Stimulated activated CD4-positive, alpha-beta T cell treated with anti-CD3 and anti-CD28 coated beads, Interleukin-15, amount 100 ng/mL, for 24 hours (primary cell): ENCODE measurements around the gene PSMA8.
"Not testable (repeated sequence)": the region's sequence is repeated elsewhere in the genome, so short reads cannot be mapped to it uniquely, and the experiment has no call there.

Experiments
- DNase-seq: peaks from one replicate; pipeline ENCODE4 v3.0.0-alpha.2; 2020

PSMA8 gene

DNA sequence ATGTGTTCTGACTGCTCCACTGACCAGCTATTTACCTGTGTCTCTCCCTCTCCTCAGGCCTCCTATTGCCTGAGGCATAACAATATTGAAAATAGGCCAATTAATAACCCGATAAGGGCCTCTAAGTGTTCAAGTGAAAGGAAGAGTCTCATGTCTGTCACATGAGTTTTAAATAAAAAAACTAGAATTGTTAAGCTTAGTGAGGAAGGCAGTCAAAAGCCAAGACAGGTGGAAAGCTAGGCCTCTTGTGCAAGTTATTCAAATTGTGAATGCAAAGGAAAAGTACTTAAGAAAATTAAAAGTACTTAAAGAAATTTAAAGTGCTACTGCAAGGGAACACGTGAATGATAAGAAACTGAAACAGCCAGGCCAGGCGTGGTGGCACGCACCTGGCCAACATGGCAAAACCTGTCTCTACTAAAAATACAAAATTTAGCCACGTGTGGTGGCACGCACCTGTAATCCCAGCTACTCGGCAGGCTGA lies 47.7 kb downstream of the PSMA8 start:
- no peak for DNase-seq

DNA sequence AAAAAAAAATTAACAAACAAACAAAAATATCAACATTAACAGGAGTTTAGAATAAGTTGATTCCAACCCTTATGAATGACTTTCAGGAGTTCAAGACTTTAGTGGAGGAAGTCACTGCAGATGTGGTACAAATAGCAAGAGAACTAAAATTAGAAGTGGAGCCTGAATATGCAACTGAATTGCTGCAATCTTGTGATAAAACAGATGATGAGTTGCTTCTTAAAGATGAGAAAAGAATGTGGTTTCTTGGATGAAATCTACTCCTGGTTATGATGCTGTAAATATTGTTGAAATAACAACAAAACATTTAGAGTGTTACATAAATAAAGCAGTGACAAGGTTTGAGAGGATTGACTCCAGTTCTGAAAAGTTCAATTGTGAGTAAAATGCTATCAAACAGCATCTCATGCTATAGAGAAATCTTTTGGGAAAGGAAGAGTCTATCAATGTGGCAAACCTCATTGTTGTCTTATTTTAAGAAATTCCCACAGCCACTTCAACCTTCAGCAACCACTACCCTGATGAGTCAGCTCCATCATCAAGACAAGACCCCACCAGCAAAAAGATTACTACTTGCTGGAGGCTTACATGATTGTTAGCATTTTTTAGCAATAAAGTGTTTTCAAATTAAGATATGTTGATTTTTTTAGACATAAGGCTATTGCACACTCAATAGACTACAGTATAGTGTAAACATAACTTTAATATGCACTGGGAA lies 49.9 kb downstream of the PSMA8 start:
- no peak for DNase-seq

DNA sequence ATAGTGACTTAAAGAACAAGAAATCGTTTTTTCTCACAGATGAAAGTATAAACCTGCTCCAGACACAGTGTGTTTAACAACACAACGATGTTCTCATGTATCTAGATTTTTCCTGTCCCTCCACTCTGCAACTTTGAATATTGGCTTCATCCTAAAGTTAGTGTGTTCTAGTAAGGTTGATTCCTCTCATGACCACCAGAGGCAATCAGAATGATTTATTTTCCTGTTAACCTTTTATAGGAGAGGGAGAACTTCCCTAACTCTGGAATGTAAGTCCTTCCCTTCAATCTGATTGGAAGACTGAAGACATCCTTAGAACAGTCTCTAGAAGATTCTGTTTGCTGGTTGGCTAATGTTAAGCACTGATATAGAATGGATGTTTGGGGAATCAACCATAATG lies 51.6 kb downstream of the PSMA8 start:
- no peak for DNase-seq

DNA sequence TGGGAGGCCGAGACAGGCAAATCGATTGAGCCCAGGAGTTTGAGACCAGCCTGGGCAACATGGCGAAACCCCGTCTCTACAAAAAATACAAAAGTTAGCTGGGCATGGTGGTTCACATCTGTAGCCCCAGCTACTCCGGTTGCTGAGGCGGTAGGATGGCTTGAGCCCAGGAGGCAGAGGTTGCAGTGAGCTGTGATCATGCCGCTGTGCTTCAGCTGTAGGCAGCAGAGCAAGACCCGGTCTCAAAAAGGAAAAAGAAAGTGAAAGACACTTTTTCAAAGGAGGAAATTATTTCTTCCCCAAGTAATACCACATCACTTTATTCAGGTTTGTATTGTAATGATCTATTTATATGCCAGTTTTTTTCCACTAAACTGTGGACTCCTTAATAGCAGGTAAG lies 56.8 kb downstream of the PSMA8 start:
- DNase-seq: peak; percentile 32

DNA sequence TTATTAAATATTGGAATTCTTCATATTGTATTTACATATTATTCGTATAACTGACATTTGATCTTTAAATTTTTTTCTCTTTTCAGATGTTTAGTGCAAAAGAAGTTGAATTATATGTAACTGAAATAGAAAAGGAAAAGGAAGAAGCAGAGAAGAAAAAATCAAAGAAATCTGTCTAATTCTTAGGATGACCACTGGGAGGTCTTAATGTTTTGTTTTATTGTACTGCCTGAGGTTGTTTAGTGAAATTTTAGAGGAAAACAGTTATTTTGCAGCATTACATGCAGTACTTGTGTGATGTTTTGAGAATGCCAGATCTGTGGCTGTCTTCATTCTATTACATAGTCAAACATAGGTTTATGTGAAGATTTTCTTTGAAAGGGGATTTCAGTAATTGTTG lies 58.6 kb downstream of the PSMA8 start:
- DNase-seq: no peak

DNA sequence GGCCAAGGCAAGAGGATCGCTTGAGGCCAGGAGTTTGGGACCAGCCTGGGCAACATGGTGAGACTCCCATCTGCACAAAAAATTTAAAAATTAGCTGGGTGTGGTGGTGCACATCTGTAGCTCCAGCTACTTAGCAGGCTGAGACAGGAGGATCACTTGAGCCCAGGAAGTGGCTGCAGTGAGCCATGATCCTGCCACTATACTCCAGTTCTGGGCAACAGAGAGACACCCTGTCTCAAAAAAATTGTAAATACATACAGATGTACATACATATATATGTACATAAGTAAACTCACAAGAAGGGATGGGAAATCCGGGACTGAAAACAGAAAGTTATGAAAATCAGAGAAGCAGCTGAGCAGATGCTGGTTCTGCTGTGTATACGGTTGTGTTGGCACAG lies 62.9 kb downstream of the PSMA8 start:
- DNase-seq: no peak

DNA sequence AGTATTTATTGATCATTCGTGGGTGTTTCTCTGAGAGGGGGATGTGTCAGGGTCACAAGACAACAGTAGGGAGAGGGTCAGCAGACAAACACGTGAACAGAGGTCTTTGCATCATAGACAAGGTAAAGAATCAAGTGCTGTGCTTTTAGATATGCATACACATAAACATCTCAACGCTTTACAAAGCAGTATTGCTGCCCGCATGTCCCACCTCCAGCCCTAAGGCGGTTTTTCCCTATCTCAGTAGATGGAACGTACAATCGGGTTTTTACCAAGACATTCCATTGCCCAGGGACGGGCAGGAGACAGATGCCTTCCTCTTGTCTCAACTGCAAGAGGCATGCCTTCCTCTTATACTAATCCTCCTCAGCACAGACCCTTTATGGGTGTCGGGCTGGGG lies 68.3 kb downstream of the PSMA8 start:
- not testable (repeated sequence) for DNase-seq

DNA sequence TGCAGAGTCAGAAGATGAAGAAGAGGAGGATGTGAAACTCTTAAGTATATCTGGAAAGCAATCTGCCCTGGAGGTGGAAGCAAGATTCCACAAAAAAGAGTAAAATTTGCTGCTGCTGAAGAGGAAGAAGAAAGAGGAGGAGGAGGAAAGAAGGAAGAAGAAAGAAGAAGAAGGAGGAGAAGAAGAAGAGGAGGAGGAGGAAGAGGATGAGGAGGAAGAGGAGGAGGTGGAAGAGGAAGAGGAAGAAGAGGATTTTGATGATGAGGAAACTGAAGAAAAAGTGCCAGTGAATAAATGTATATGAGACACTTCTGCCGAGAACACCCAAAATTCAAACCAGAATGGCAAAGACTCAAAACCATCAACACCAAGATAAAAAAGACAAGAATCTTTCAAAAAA lies 71.6 kb downstream of the PSMA8 start:
- no peak for DNase-seq

DNA sequence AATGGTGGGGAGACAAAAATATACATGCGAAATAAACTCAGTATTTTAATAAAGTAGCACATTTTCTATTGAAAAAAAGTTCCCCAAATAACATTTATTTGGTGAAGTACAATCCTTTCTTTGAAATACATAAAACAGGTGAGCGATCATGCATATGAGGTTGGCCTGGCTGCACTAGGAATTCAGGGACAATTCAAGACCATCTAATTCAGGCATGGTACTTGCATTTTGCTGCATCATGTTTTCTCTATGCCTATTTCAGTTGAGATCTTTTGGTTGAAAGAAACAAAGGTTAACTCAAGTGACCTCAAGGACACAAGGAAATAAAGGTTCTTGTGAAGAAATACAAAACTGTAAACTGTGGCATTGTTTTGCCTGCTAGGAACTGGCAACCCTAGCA lies 72.8 kb downstream of the PSMA8 start:
- DNase-seq: no peak

DNA sequence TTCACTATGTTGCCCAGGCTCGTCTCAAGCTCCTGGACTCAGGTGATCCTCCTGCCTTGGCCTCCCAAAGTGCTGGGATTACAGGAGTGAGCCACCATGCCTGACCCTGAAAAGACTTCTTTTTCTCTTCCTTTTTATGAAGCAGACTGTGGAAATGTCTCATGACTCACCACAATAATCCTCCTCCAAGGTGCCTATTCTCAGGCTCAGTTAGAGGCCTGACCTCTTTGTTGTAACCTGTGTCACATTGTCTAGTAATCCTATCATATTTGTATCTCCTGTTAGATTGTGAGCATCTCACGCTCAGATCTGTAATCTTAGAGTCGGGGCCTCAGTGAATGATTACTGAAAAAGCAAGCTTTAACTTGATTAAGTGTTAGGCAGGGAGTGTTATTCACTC lies 74.3 kb downstream of the PSMA8 start:
- no peak for DNase-seq

DNA sequence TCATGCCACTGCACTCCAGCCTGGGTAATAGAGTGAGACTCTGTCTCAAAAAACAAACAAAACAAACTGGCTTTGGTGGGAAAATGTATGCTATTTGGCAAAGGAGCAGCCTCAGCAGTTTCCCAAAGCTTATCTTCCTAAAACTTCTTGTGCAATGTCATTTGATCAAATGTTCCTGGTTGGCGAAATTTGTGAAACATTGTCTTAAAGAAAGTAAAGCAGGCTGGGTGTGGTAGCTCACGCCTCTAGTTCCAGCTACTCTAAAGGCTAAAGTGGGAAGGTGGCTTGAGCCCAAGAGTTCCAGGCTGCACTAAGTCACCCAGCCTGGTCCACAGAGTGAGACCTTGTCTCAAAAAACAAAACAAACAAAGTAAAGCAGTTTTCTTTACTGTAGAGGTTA lies 75.3 kb downstream of the PSMA8 start:
- DNase-seq: no peak

DNA sequence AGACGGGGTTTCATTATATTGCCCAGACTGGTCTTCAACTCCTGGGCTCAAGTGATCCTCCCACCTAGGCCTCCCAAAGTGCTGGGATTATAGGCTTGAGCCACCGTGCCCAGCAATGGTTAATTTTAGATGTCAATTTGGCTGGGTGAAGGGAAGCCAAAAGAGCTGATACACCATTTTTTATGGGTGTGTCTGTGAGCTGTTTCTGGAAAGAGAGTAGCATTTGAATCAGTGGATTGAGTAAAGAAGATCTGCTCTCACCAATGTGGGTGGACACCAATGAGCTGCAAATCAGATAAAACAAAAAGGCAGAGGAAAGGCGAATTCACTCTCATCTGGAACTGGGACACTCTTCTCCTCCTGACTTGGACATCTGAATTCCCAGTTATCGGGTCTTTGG lies 76.5 kb downstream of the PSMA8 start:
- DNase-seq: no peak

DNA sequence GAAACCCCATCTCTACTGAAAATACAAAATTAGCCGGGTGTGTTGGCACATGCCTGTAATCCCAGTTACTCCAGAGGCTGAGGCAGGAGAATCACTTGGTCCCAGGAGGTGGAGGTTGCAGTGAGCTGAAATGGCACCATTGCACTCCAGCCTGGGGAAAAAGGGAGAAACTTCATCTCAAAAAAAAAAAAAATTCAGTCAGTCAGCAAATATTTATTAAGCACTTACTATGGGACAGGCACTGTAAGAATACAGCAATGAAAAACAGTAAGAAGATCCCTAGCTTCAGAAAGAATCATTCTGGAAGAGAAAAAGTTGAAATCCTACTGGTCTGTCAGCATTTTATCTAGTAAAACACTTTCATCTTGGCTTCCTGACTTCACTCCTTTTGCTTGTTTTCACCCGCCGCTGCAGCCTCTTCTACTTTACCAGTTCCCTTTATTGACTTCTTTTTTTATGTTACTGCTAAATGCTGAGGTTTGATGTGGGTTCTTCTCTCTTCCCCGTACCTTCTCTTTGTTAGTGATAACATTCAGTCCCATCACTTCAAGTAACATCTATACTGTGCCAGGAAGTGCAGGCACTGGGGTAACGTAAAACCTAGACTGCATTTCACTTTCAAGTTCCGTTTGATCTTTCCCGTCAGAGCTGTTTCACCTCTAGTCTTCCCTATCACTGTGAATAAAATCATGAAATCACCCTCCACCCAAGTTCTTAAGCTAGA lies 81.7 kb downstream of the PSMA8 start:
- DNase-seq: peak; percentile 55

DNA sequence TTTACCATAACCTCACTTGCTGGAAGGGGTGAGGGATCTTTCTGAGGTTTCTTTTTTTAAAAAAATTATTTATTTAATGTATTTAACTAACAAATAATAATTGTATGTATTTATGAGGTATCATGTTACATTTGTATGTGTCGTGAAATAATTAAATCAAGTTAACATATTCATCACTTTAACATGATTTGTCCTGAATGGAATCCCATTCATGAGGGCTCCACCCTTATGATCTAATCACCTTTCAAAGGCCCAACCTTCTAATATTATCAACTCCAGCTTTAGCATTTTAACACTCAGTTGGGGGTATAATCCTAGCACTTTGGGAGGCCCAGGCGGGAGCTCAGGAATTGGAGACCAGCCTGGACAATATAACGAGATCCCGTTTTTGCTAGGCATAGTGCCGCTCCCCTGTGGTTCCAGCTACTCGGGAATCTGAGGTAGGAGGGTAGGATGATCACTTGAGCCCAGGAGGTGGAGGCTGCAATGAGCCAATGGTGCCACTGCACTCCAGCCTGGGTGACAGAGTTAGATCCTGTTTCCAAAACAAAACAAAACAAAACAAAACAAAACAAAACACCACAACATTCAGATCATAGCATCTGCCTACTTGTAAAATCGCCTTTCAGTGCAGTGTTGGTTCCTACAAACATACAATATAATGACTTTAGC lies 91.5 kb downstream of the PSMA8 start:
- DNase-seq: no peak

DNA sequence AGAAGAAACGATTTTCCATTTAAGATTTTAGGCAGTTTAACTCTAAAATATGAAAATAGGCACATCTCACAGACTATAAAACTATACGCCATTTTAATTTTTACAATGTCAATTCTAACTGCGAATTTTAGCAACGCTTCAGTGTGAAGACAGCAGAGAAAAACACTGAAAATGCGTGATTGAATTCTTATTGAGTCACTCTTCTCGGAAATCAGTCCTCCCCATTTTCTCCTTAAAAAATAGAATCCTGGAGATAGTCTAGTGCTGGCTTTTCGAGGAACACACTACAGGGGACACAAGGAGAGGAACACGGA lies 92.2 kb downstream of the PSMA8 start:
- no peak for DNase-seq

DNA sequence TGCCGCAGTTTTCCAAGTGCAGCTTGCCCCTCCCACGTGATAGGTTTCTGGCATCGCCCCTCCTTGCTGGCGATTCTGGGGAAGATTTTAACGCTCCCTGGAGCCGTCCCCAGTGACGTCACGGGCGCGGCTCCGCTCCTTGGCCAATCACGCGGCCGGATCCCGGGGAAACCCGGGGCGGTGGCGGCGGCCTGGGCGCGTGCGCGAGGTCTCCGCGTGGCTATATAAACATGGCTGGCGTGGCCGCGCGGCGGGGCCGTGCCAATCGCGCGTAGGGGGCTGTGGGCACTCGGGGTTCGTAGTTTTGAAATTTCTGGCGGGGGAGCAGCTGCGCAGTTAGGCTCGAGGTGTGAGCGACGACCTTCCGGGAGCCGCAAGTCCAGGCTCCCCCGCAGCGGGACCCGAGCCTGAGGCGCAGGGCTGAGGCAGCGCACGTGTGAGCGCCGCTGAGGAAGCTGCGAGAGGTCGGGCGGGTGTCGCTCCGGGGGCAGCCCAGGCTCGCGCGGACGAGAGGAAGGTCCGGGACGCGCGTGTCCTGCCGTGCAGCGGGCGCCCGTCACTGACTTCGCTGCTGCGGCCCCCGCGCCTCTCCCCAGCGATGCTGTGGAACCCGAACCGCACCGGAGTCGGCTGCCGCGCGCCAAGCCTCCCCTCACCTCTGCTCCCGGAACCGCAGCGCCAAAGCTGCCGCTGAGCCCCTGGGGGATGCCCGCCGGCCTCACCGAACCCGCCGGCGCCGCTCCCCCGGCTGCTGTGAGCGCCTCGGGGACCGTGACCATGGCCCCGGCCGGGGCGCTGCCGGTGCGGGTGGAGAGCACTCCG lies 92.8 kb downstream of the PSMA8 start, which contains the start of gene TAF4B:
Gene TAF4B (plus strand): TSS at position 217 of the 822 bp plus-strand sequence. CDS start 489 bp downstream, at position 706.
- peak; percentile 96 for DNase-seq

DNA sequence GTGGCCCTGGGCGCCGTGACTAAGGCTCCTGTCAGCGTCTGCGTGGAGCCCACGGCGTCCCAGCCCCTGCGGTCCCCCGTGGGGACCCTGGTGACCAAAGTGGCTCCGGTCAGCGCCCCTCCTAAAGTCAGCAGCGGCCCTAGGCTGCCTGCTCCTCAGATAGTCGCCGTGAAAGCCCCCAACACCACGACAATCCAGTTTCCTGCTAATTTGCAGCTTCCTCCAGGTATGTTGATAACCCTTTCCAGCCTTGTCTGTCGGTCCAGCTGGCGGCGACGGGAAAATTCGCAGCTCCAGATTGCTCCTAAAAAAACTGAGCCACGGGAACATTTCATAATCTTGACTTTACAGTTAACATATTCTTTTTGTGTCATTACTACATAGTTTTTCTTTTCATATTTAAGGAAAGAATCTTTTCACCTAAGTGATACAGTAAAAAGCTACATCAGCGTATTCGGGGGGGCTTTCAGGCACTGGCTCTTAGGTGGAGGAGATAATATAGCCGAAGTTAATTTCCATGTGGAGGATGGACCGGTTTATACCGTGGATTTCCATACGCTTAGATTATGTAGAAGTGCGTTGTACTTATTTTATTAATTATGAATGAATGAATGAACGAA lies 93.5 kb downstream of the PSMA8 start:
- DNase-seq: no peak

DNA sequence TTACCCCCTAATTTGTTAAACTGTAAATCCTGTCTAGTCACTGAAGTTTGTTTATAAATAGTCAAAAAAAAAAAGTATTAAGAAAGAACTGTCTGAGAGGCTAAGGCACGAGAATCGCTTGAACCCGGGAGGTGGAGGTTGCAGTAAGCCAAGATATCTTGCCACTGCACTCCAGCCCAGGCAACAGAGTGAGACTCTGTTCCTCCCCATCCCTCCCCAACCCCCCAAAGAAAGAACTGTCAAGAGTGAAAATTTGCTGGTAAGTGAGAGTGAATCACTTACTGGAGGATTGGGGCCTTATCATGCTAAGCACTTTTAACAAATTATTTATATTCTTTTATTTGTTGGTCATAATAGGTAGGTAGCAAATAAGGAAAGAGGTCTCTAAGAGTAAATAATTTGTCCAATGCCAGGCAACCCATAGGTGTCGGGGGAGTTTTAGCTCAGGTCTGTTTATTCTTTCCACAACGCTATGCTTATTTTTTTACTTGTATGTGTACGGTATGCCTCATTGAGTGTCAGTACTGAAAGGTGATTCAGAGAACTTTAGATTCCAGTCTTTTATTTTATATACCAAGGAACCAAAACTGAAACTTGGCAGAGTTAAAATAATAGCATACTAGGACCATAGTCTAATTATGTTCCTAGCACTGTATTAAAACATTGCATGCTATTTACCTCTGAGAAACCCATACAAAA lies 95.0 kb downstream of the PSMA8 start:
- DNase-seq: no peak

DNA sequence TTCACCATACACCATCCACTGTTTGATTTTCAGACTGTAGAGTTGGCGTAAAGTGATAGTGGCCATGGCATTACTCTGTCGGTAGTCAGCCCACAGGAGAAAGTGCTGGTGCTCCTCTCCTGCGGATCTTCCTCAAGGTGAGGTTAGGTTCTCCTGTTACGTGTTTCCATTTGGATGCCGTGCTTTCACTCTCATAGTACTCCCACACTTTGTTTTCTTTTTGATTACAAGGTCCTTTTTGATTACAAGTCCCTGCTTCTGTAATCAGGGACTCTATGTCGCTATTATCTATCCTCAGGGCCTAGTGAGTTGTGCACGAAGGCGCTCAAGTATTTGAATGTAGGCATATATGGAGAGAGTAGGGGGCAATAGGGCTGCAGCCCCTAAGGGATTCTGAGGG lies 96.8 kb downstream of the PSMA8 start:
- DNase-seq: no peak

DNA sequence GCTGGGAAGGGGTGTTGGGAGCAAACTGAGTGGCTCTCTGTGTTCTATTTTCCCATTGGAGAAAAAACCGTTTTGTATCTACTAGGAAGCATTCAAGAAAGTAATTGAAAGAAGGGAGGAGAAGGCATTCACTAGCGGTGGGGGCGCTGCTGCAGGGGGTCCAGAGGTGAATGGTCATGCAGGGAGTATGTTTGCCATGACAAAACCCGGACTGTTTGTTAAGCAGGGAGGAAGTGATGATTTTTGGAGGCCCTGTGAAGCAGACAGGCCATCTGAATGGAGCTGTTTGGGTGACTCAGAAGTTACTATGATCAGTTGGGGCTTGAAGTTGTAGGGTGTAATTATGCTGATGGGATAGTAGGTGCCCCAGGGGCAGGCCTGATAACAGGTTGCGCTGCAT lies 99.5 kb downstream of the PSMA8 start:
- DNase-seq: no peak

DNA sequence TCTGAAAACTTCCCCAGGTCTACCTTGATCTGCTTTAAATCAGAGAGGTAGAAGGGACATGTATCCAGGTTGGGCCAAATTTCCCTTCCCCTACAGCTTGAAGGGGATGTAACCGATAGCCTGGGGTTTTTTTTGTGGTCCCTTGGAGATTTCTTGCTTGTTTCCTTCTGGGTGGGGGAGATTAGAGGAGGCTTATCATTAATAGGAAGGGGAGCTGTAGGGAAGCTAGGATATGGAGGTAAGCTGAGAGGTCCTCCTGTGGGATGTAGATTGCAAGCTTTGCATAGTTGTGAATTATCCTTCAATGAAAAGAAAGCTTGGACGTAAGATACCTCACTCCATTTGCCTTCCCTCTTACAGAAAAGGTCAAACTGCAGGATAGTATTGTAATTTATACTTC lies 103.7 kb downstream of the PSMA8 start:
- not testable (repeated sequence) for DNase-seq

DNA sequence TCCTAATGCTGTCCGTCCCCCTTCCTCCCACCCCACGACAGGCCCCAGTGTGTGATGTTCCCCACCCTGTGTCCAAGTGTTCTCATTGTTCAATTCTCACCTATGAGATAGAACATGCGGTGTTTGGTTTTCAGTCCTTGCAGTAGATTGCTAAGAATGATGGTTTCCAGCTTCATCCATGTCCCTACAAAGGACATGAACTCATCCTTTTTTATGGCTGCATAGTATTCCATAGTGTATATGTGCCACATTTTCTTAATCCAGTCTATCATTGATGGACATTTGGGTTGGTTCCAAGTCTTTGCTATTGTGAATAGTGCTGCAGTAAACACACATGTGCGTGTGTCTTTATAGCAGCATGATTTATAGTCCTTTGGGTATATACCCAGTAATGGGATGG lies 105.0 kb downstream of the PSMA8 start:
- DNase-seq: not testable (repeated sequence)
